Measurements from ENCODE around the gene CACNA1E. TPM values are rescaled to one million over a fixed set of nuclear protein-coding genes. Genes with fewer than 3 reads are reported as not detected.

Gene CACNA1E
- total and polyA plus RNA-seq, 2 of the 4 experiments (the other 2 are of a cell fraction), result not detected

DNA sequence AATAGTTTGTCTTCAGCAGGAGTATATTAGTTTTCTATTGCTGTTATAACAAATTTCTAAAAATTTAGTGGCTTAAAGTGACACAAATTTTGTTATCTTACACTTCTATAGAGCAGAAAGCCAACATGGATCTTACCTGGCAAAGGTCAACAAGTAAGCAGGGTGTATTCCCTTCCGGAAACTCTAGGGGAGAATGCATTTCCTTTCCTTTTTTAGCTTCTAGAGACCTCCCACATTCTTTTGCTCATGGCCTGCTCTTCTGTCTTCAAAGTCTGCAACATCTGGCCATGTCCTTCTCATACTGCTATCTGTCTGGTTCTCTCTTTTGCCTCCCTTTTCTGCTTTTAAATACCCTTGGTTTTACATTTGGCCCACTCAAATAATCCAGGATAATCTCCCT, 335.6 kb downstream of the CACNA1E start:
- ChIA-PET POLR2A (ENCODE audit: unreplicated experiment) (no interaction called here), CTCF (no interaction called here)
- Histone ChIP-seq H3K23ac (ENCODE audit: low read depth, low read length) (no peak overlapping the region), H3K79me1 (ENCODE audit: low read depth in 1 of 2, low read length in 2 of 2) (no peaks in the 10 kb centered on the region), H2BK120ac (ENCODE audit: low read depth, low read length) (no peak overlapping the region), H4K5ac (ENCODE audit: low read depth, low read length) (no peak overlapping the region), H2AK9ac (replicated peaks; ENCODE audit: low read depth, low read length, poor library complexity) (no peak overlapping the region), H3K56ac (ENCODE audit: extremely low read depth, insufficient read depth, low read length) (no peak overlapping the region), H4K91ac (ENCODE audit: insufficient read depth, low read depth, low read length) (no peak overlapping the region), H3K9ac (ENCODE audit: low read depth, low read length) (no peak overlapping the region), H3K9me3 (ENCODE audit: control insufficient read depth, insufficient read depth, low read length) (0 out of 2 replicates have a peak, but pooled peaks cover 1% of the 10 kb centered on the region), H4K8ac (ENCODE audit: low read depth in 2 of 2, low read length in 2 of 2) (no peak overlapping the region), H2BK20ac (ENCODE audit: low read depth, low read length) (no peak overlapping the region), H4K20me1 (ENCODE audit: insufficient read depth, low read length) (no peaks in the 10 kb centered on the region), H2BK15ac (ENCODE audit: low read depth, low read length) (no peak overlapping the region), H3K14ac (replicated peaks; ENCODE audit: low read depth, low read length) (no peak overlapping the region), H3K4me1 (ENCODE audit: control insufficient read depth, insufficient read depth, low read length) (no peaks in the 10 kb centered on the region), H3K4ac (ENCODE audit: low read depth, low read length) (no peak overlapping the region), H2BK5ac (ENCODE audit: low read depth, low read length, poor library complexity, severe bottlenecking) (no peak overlapping the region), H2AK5ac (ENCODE audit: low read depth, low read length) (no peak overlapping the region), H3K4me3 (ENCODE audit: insufficient read depth, low read depth, low read length) (no peak overlapping the region), H3K18ac (ENCODE audit: low read depth, low read length) (no peak overlapping the region), H3K36me3 (ENCODE audit: control insufficient read depth, insufficient read depth, low read length) (no peaks in the 10 kb centered on the region), H3K4me2 (ENCODE audit: low read depth, low read length) (no peak overlapping the region), H3K9me1 (ENCODE audit: insufficient read depth, low read length) (no peaks in the 10 kb centered on the region), H2AFZ (replicated peaks; ENCODE audit: low read length, poor library complexity) (no peak overlapping the region), H3K27ac (ENCODE audit: insufficient read depth, low read length) (no peak overlapping the region), H3K27me3 (ENCODE audit: control insufficient read depth, insufficient read depth, low read length) (no peaks in the 10 kb centered on the region)
- in situ Hi-C loops (cut with MboI; ENCODE audit: low sequenced_read_pairs) (no loop called here), intact Hi-C loops (cut with micrococcal nuclease) (no loop called here), dilution Hi-C loops (cut with HindIII; ENCODE audit: low sequenced_read_pairs, unreplicated experiment) (no loop called here)
- WGBS, 2 experiments (ENCODE audit: extremely low coverage in 2 of 2, insufficient read length in 1 of 2), result no CpG with 5 or more reads among the region's 1 CpG
- no peak for TF ChIP-seq FOS (IDR thresholded peaks at IDR 0.05; ENCODE audit: low read depth, low read length)
- TF ChIP-seq CEBPB (IDR thresholded peaks at IDR 0.05; ENCODE audit: low read depth, low read length), result no peak
- TF ChIP-seq, protein P1, sequence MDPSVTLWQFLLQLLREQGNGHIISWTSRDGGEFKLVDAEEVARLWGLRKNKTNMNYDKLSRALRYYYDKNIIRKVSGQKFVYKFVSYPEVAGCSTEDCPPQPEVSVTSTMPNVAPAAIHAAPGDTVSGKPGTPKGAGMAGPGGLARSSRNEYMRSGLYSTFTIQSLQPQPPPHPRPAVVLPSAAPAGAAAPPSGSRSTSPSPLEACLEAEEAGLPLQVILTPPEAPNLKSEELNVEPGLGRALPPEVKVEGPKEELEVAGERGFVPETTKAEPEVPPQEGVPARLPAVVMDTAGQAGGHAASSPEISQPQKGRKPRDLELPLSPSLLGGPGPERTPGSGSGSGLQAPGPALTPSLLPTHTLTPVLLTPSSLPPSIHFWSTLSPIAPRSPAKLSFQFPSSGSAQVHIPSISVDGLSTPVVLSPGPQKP (IDR thresholded peaks at IDR 0.05; ENCODE audit: borderline replicate concordance, low read depth, low read length), result no peak
- TF ChIP-seq MAFK (IDR thresholded peaks at IDR 0.05; ENCODE audit: low read depth, low read length), result no peak
- no peak for TF ChIP-seq POLR2A (IDR thresholded peaks at IDR 0.05; ENCODE audit: low read depth, low read length)
- TF ChIP-seq, protein P2, sequence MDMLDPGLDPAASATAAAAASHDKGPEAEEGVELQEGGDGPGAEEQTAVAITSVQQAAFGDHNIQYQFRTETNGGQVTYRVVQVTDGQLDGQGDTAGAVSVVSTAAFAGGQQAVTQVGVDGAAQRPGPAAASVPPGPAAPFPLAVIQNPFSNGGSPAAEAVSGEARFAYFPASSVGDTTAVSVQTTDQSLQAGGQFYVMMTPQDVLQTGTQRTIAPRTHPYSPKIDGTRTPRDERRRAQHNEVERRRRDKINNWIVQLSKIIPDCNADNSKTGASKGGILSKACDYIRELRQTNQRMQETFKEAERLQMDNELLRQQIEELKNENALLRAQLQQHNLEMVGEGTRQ (IDR thresholded peaks at IDR 0.05; ENCODE audit: low read depth, low read length), result no peak
- TF ChIP-seq RFX5 (IDR thresholded peaks at IDR 0.05; ENCODE audit: low read depth, low read length), result no peak
- TF ChIP-seq, protein P3, sequence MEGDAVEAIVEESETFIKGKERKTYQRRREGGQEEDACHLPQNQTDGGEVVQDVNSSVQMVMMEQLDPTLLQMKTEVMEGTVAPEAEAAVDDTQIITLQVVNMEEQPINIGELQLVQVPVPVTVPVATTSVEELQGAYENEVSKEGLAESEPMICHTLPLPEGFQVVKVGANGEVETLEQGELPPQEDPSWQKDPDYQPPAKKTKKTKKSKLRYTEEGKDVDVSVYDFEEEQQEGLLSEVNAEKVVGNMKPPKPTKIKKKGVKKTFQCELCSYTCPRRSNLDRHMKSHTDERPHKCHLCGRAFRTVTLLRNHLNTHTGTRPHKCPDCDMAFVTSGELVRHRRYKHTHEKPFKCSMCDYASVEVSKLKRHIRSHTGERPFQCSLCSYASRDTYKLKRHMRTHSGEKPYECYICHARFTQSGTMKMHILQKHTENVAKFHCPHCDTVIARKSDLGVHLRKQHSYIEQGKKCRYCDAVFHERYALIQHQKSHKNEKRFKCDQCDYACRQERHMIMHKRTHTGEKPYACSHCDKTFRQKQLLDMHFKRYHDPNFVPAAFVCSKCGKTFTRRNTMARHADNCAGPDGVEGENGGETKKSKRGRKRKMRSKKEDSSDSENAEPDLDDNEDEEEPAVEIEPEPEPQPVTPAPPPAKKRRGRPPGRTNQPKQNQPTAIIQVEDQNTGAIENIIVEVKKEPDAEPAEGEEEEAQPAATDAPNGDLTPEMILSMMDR (conservative IDR thresholded peaks at IDR 0.05; ENCODE audit: low read depth, low read length), result no peak
- no peak for TF ChIP-seq RAD21 (IDR thresholded peaks at IDR 0.05; ENCODE audit: low read length)
- no TSS peak for BruUV-seq (replicated peaks)
- ATAC-seq (ENCODE audit: low read depth), result no peak
- no peak for DNase-seq

Measured in IMR-90 (cell line).